ENCODE data around the gene CPZ. TPM values are rescaled to one million over a fixed set of nuclear protein-coding genes. Genes with fewer than 3 reads are reported as not detected.

CPZ gene
- total RNA-seq, 4 donors from 2014 or later: 2.3 to 7.5 (median 3.2) TPM; not detected in 1

DNA sequence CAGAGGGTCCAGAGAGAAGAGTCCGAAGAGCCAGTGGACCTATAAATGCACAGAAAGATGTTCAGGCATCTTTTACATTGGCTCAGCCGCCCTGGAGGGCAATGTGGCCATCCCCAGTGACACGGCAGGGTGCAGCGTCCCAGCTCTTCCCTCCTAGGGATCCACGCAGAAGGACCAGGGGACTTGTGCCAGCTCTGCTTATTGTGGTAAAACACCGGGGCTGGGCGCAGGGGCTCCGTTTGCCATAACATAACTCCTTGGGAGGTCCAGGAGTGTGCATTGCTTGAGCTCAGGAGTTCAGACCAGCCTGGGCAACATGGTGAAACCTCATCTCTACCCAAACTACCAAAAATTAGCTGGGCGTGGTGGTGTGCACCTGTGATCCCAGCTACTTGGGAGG lies 70.2 kb downstream of the CPZ start:
- Histone ChIP-seq H3K4me3 (no peak overlapping the region), H3K36me3 (no peaks in the 10 kb centered on the region), H3K27ac (no peak overlapping the region), H3K27me3 (peaks cover 67% of the 10 kb centered on the region), H3K4me1 (no peaks in the 10 kb centered on the region), H3K9me3 (peaks cover 0 to 3% (median 0%) of the 10 kb centered on the region in 3 donors)
- TF ChIP-seq, protein P1, sequence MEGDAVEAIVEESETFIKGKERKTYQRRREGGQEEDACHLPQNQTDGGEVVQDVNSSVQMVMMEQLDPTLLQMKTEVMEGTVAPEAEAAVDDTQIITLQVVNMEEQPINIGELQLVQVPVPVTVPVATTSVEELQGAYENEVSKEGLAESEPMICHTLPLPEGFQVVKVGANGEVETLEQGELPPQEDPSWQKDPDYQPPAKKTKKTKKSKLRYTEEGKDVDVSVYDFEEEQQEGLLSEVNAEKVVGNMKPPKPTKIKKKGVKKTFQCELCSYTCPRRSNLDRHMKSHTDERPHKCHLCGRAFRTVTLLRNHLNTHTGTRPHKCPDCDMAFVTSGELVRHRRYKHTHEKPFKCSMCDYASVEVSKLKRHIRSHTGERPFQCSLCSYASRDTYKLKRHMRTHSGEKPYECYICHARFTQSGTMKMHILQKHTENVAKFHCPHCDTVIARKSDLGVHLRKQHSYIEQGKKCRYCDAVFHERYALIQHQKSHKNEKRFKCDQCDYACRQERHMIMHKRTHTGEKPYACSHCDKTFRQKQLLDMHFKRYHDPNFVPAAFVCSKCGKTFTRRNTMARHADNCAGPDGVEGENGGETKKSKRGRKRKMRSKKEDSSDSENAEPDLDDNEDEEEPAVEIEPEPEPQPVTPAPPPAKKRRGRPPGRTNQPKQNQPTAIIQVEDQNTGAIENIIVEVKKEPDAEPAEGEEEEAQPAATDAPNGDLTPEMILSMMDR (IDR thresholded peaks at IDR 0.05): no peak
- TF ChIP-seq POLR2AphosphoS5 (IDR thresholded peaks at IDR 0.05): no peak
- no peak for ATAC-seq
- WGBS, 2 donors (ENCODE audit: low coverage in 1 of 2): 71 to 73% methylated on average over 2 to 7 of the region's 9 CpGs

DNA sequence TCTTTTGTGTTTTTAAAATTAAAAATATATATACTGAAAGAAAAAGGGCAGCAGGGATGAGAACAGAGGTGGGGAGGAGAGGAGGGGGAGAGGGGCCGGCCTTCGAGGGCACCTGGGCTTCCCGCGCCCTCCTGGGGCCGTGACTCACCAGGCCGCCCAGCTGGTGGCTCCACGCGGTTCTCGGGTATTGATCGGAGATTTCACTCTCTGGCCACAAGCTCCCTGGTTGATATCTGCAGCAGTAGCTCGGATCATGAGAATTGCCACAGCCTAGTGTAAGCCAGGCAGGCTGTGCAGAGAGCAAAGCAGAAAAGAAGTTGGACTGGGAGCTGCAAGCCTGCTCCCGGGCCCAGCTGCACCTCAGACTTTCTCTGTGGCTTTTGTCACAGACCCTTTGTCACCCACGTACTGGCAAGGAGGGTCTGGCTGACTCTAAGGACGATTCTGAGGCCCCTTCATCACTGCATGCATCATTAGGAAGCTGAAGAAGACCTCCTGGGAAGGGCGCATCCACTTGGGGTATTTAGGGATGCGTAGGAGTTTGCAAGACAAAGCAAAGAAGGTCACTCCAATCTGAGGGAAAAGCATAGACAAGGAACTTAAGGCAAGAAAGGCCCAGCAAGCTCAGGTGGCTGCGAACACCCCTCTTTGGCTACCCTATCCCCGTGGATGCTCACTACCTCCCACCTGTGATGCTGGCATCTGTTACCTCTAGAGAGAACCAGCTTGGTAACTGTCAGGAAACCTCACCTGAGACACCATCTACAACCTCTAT lies 71.7 kb downstream of the CPZ start:
- Histone ChIP-seq H3K27ac (no peak overlapping the region), H3K27me3 (peaks cover 70% of the 10 kb centered on the region), H3K4me3 (no peak overlapping the region), H3K9me3 (peaks cover 0 to 7% (median 0%) of the 10 kb centered on the region in 3 donors), H3K4me1 (no peaks in the 10 kb centered on the region), H3K36me3 (no peaks in the 10 kb centered on the region)
- TF ChIP-seq EP300 (IDR thresholded peaks at IDR 0.05): no peak
- no peak for TF ChIP-seq POLR2A (IDR thresholded peaks at IDR 0.05)
- TF ChIP-seq, protein P1 (IDR thresholded peaks at IDR 0.05): no peak
- TF ChIP-seq POLR2AphosphoS5 (IDR thresholded peaks at IDR 0.05): no peak
- 70 to 80% methylated on average over 8 to 12 of the region's 18 CpGs for WGBS, 2 donors (ENCODE audit: low coverage in 1 of 2)
- no peak for ATAC-seq

DNA sequence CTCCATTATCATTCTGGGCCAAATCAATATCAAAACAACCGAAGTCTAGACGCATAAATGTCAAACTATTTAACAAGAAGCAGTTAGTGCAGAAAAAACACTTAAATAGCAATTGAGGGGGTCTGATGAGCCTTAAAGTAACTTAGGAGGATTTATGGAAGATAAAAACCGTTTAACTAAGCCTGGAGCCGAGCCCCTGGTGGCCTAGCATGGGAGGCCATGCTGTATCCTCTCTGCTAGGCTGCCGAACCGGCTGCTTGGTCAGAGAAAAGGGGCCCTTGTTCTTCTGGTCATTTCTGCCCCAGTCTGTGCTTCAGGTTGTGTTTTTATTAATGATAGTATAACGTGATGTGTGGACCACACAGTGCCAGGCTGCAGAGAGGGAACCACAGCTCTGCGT lies 72.4 kb downstream of the CPZ start:
- Histone ChIP-seq H3K4me1 (no peaks in the 10 kb centered on the region), H3K9me3 (peaks cover 0 to 7% (median 0%) of the 10 kb centered on the region in 3 donors), H3K4me3 (no peak overlapping the region), H3K36me3 (no peaks in the 10 kb centered on the region), H3K27ac (no peak overlapping the region), H3K27me3 (peaks cover 70% of the 10 kb centered on the region)
- no peak for ATAC-seq
- TF ChIP-seq, protein P1 (IDR thresholded peaks at IDR 0.05): no peak
- TF ChIP-seq POLR2A (IDR thresholded peaks at IDR 0.05) (no peak), POLR2AphosphoS5 (IDR thresholded peaks at IDR 0.05) (no peak), EP300 (IDR thresholded peaks at IDR 0.05) (no peak)
- WGBS, 2 donors (ENCODE audit: low coverage in 1 of 2): 32 to 53% methylated on average over 6 to 8 of the region's 8 CpGs

DNA sequence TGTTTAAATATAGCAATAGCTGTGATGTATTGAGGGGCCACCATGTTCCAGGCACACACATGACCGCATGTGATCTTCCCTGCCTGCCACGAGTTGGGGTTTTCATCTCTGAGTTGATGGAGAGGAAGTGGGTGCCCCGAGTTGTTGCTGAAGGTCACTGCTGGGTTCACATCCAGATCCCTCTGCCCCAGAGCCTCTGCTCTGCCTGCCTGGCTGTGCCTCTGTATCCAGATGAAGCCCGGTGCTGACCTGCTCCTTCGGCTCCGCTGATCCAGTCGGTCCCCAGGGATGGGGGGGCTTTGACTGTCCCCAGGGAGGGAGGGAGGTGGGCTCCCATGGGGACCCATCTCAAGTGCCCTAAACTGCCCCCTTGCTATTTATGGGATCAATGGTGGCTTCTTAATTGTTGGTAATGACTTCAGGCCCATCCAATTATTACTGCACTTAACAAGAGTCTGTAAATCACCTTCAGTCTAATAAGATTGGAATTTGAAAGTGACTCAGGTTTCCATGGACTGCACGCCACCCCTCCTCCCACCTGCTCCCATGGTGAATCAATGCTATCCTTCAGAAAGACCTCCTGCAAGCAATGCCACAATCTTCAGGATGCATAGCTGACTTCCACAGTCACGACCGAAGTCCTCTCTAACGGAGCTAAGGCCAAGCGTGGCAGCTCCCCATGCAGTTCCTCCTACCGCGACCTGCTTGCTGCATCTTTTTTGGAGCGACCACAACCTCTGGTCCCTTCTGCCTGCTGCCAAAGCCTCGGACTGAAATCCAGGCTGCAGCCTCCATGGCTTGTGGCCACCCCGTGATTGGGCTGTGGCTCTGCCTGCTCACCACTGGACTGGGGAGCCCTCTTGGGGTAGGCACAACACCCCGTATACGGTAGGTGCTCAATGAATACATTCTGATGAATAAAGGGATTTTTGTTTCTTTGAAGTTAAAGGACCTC lies 73.1 kb downstream of the CPZ start:
- 80 to 93% methylated on average over 3 to 12 of the region's 19 CpGs for WGBS, 2 donors (ENCODE audit: low coverage in 1 of 2)
- no peak overlapping the region for H3K27ac ChIP-seq
- TF ChIP-seq, protein P1 (IDR thresholded peaks at IDR 0.05): no peak
- TF ChIP-seq POLR2A (IDR thresholded peaks at IDR 0.05): no peak
- peaks cover 63% of the 10 kb centered on the region for H3K27me3 ChIP-seq
- H3K9me3 ChIP-seq: peaks cover 0 to 7% (median 0%) of the 10 kb centered on the region in 3 donors
- no peak overlapping the region for H3K4me3 ChIP-seq
- H3K4me1 ChIP-seq: no peaks in the 10 kb centered on the region
- no peaks in the 10 kb centered on the region for H3K36me3 ChIP-seq
- no peak for ATAC-seq

All from gastroesophageal sphincter (tissue), 4 donors.